OCI-LY1 (cell line): ENCODE data around the gene SLC12A5.

ENCODE experiments used
- H2AFZ ChIP-seq: fragments of 200-600 bp; sonication (generic), shearing (Covaris generic); 2 replicates; pipeline ENCODE4 v1.6.0; 2014; ENCODE audit warnings: antibody characterized with exemption, mild to moderate bottlenecking, low read length
- H3F3A ChIP-seq: fragments of 200-600 bp; sonication (generic), shearing (Covaris generic); 2 replicates; pipeline ENCODE4 v1.6.0; 2014; ENCODE audit warnings: mild to moderate bottlenecking, antibody characterized with exemption, low read length, moderate library complexity; ENCODE audit not compliant: insufficient read depth
- H3K27ac ChIP-seq: fragments of 200-600 bp; sonication (generic); 2 replicates; pipeline ENCODE4 v1.5.1; 2014; ENCODE audit warnings: low read length, mixed run types, mild to moderate bottlenecking, low read depth; ENCODE audit not compliant: poor library complexity, severe bottlenecking
- H3K27me3 ChIP-seq: fragments of 200-600 bp; sonication (generic); 2 replicates; pipeline ENCODE4 v1.6.0; 2014; ENCODE audit warnings: antibody characterized with exemption, mild to moderate bottlenecking, low read length, moderate library complexity; ENCODE audit not compliant: insufficient read depth
- H3K36me3 ChIP-seq: fragments of 200-600 bp; sonication (generic); 2 replicates; pipeline ENCODE4 v1.6.1; 2014; ENCODE audit warnings: mild to moderate bottlenecking, antibody characterized with exemption, low read length, moderate library complexity, mixed read lengths; ENCODE audit not compliant: insufficient read depth
- H3K4me1 ChIP-seq: fragments of 200-600 bp; sonication (generic); 2 replicates; pipeline ENCODE4 v1.5.1; 2014; ENCODE audit warnings: mild to moderate bottlenecking, low read length, moderate library complexity; ENCODE audit not compliant: insufficient read depth, severe bottlenecking
- H3K4me2 ChIP-seq: fragments of 200-600 bp; sonication (generic), shearing (Covaris generic); 2 replicates; pipeline ENCODE4 v1.6.1; 2014; ENCODE audit warnings: low read length
- H3K4me3 ChIP-seq: fragments of 200-600 bp; sonication (generic); 2 replicates; pipeline ENCODE4 v1.5.1; 2014; ENCODE audit warnings: low read length, low read depth, mild to moderate bottlenecking, mixed read lengths; ENCODE audit not compliant: poor library complexity, severe bottlenecking
- H3K79me2 ChIP-seq: fragments of 200-600 bp; shearing (Covaris generic); 2 replicates; pipeline ENCODE4 v1.6.1; 2016; ENCODE audit warnings: mixed run types, low read length, mixed read lengths; ENCODE audit not compliant: insufficient read depth
- H3K9ac ChIP-seq: fragments of 200-600 bp; sonication (generic), shearing (Covaris generic); 2 replicates; pipeline ENCODE4 v1.6.1; 2014; ENCODE audit warnings: mild to moderate bottlenecking, low read length, mixed read lengths
- H3K9me2 ChIP-seq: fragments of 200-600 bp; sonication (generic), shearing (Covaris generic); 2 replicates; pipeline ENCODE4 v1.6.1; 2014; ENCODE audit warnings: low read depth, mild to moderate bottlenecking, low read length, mixed read lengths
- H3K9me3 ChIP-seq: fragments of 200-600 bp; shearing (Covaris generic); 2 replicates; pipeline ENCODE4 v1.6.1; 2014; ENCODE audit warnings: low read length, mixed read lengths
- H4K20me1 ChIP-seq: fragments of 200-600 bp; sonication (generic), shearing (Covaris generic); 2 replicates; pipeline ENCODE4 v1.6.0; 2016; ENCODE audit warnings: mild to moderate bottlenecking, low read length; ENCODE audit not compliant: insufficient read depth
- CTCF ChIP-seq: fragments of 200-600 bp; sonication (generic), shearing (Covaris generic); IDR thresholded peaks from 2 replicates; pipeline ENCODE4 v1.5.1; 2017; ENCODE audit warnings: mild to moderate bottlenecking, antibody characterized with exemption, low read length, moderate library complexity, mixed read lengths
- EZH2 ChIP-seq: fragments of 200-600 bp; sonication (generic), shearing (Covaris generic); IDR thresholded peaks from 2 replicates; pipeline ENCODE4 v1.8.0; 2017; ENCODE audit warnings: borderline replicate concordance, mixed run types, mild to moderate bottlenecking, antibody characterized with exemption, low read length, moderate library complexity, mixed read lengths

SLC12A5 gene

GRCh38 chr20:45999557-46000261 is 29.3 kb upstream of the SLC12A5 start:
- no peak overlapping the region for H3K4me2 ChIP-seq
- H3K4me3 ChIP-seq, result no peak overlapping the region
- no peak for TF ChIP-seq EZH2
- no peaks in the 10 kb centered on the region for H3K4me1 ChIP-seq
- H3K36me3 ChIP-seq, result no peaks in the 10 kb centered on the region
- no peaks in the 10 kb centered on the region for H3K79me2 ChIP-seq
- H3K9me3 ChIP-seq, result no peaks in the 10 kb centered on the region
- H3K9me2 ChIP-seq, result no peaks in the 10 kb centered on the region
- H3K27me3 ChIP-seq, result no peaks in the 10 kb centered on the region
- no peak overlapping the region for H3K27ac ChIP-seq
- no peaks in the 10 kb centered on the region for H3F3A ChIP-seq
- H3K9ac ChIP-seq, result no peak overlapping the region
- no peaks in the 10 kb centered on the region for H4K20me1 ChIP-seq
- no peak overlapping the region for H2AFZ ChIP-seq

GRCh38 chr20:46000262-46000996 is 28.6 kb upstream of the SLC12A5 start:
- H3K36me3 ChIP-seq, result no peaks in the 10 kb centered on the region
- no peak overlapping the region for H2AFZ ChIP-seq
- H3K4me2 ChIP-seq, result no peak overlapping the region
- H3F3A ChIP-seq, result no peaks in the 10 kb centered on the region
- H3K4me1 ChIP-seq, result no peaks in the 10 kb centered on the region
- no peaks in the 10 kb centered on the region for H3K79me2 ChIP-seq
- no peaks in the 10 kb centered on the region for H4K20me1 ChIP-seq
- no peak overlapping the region for H3K27ac ChIP-seq
- TF ChIP-seq CTCF (no peak), EZH2 (no peak)
- no peaks in the 10 kb centered on the region for H3K9me2 ChIP-seq
- no peak overlapping the region for H3K9ac ChIP-seq
- H3K9me3 ChIP-seq, result no peaks in the 10 kb centered on the region
- no peaks in the 10 kb centered on the region for H3K27me3 ChIP-seq
- no peak overlapping the region for H3K4me3 ChIP-seq

DNA sequence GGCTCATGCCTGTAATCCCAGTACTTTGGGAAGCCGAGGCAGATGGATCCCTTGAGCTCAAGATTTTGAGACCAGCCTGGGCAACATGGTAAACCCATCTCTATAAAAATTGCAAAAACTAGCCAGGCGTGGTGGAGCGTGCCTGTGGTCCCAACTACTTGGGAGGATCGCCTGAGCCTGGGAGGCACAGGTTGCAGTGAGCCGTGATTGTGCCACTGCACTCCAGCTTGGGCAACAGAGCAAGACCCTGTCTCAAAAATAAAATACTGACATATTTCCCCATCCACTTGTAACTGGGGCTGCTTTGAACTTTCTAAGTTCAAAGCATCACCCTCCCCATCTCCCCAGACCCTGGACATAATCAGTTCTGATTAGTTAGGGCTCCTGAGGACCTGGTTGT is 27.5 kb upstream of the SLC12A5 start:
- Histone ChIP-seq H3K79me2 (no peaks in the 10 kb centered on the region), H3K4me1 (no peaks in the 10 kb centered on the region), H3K27me3 (no peaks in the 10 kb centered on the region), H3K27ac (no peak overlapping the region), H3K36me3 (no peaks in the 10 kb centered on the region), H3F3A (no peaks in the 10 kb centered on the region), H3K9me3 (no peaks in the 10 kb centered on the region), H2AFZ (no peak overlapping the region), H3K9ac (no peak overlapping the region), H4K20me1 (no peaks in the 10 kb centered on the region), H3K4me3 (no peak overlapping the region), H3K9me2 (no peaks in the 10 kb centered on the region), H3K4me2 (no peak overlapping the region)
- TF ChIP-seq CTCF, result no peak
- no peak for TF ChIP-seq EZH2

DNA sequence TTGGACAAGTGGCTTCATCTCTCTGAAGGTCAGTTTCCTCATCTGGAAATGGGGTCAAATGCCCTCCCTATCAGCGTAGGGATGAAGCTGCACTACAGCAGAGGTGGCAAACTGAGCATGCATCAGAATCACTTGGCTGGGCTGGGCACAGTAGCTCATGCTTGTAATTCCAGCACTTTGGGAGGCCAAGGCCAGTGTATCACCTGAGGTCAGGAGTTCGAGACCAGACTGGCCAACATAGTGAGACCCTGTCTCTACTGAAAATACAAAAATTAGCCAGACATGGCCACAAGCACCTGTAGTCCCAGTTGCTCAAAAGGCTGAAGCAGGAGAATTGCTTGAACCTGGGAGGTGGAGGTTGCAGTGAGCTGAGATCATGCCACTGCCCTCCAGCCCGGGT is 27.0 kb upstream of the SLC12A5 start:
- no peaks in the 10 kb centered on the region for H3K9me2 ChIP-seq

More for the DNA sequence above, 27.0 kb upstream of the SLC12A5 start:
- no peaks in the 10 kb centered on the region for H3K9me3 ChIP-seq
- H3K4me3 ChIP-seq, result no peak overlapping the region
- H3K36me3 ChIP-seq, result no peaks in the 10 kb centered on the region
- no peaks in the 10 kb centered on the region for H3F3A ChIP-seq
- H4K20me1 ChIP-seq, result no peaks in the 10 kb centered on the region
- no peaks in the 10 kb centered on the region for H3K4me1 ChIP-seq
- TF ChIP-seq EZH2 (no peak), CTCF (no peak)
- no peak overlapping the region for H3K9ac ChIP-seq
- no peaks in the 10 kb centered on the region for H3K27me3 ChIP-seq
- H3K4me2 ChIP-seq, result no peak overlapping the region
- no peaks in the 10 kb centered on the region for H3K79me2 ChIP-seq
- H3K27ac ChIP-seq, result no peak overlapping the region
- no peak overlapping the region for H2AFZ ChIP-seq
